HEK293 (cell line): ENCODE results near the gene PTK7.

ENCODE experiments used
- CTCF ChIA-PET: fragments of 350-600 bp; formaldehyde crosslinking; extraction: SDS; loops from one replicate; lab custom pipeline; 2021; ENCODE audit warnings: antibody characterized with exemption; lab: Yijun Ruan, JAX
- POLR2A ChIA-PET: fragments of 300-600 bp; formaldehyde crosslinking; extraction: SDS; loops from one replicate; lab custom pipeline; 2020; ENCODE audit warnings: antibody characterized with exemption, inconsistent platforms; lab: Yijun Ruan, JAX
- H3K27ac ChIP-seq: fragments of 200-500 bp; sonication (Bioruptor generic); 2 replicates; pipeline ENCODE4 v1.5.1; 2014; ENCODE audit warnings: low read depth, low read length, control low read depth, inconsistent platforms; ENCODE audit errors: extremely low read depth
- H3K36me3 ChIP-seq, 2 experiments: fragments of 200-500 bp in 1 of 2; sonication (Bioruptor generic) in 1 of 2; 1 replicate in 1 of 2; 2 replicates in 1 of 2; pipeline ENCODE4 v1.5.1; 2014 to 2017; ENCODE audit warnings: inconsistent platforms in 2 of 2, low read length in 2 of 2; ENCODE audit not compliant: control insufficient read depth in 2 of 2, insufficient read depth in 1 of 2
- H3K4me1 ChIP-seq: fragments of 200-500 bp; sonication (Bioruptor generic); 2 replicates; pipeline ENCODE4 v1.5.1; 2014; ENCODE audit warnings: mild to moderate bottlenecking, low read length, inconsistent platforms; ENCODE audit not compliant: control insufficient read depth, insufficient read depth
- H3K4me3 ChIP-seq: 2 replicates; pipeline ENCODE4 v1.5.1; 2011; ENCODE audit warnings: low read depth, mild to moderate bottlenecking, control low read depth, low read length, moderate library complexity
- H3K9me3 ChIP-seq: fragments of 200-500 bp; sonication (Bioruptor generic); 2 replicates; pipeline ENCODE4 v1.5.1; 2014; ENCODE audit warnings: low read depth, low read length, inconsistent platforms; ENCODE audit not compliant: control insufficient read depth, insufficient read depth
- HOXA7 ChIP-seq: sonication (generic); formaldehyde crosslinking; IDR thresholded peaks from 2 replicates; pipeline ENCODE4 v1.8.1; 2022; ENCODE audit warnings: missing genetic modification reagents, borderline replicate concordance
- INSM2 ChIP-seq: fragments of 450-650 bp; formaldehyde crosslinking; IDR thresholded peaks from 2 replicates; pipeline ENCODE4 v1.5.1; 2016; ENCODE audit warnings: missing biosample characterization, missing genetic modification characterization
- KLF8 ChIP-seq: fragments of 450-650 bp; formaldehyde crosslinking; IDR thresholded peaks from 2 replicates; pipeline ENCODE4 v1.5.1; 2016; ENCODE audit warnings: missing biosample characterization, missing genetic modification characterization
- REPIN1 ChIP-seq: fragments of 450-650 bp; formaldehyde crosslinking; IDR thresholded peaks from 2 replicates; pipeline ENCODE4 v1.5.1; 2017; ENCODE audit warnings: missing biosample characterization, missing genetic modification characterization, low read depth
- SETDB1 ChIP-seq: IDR thresholded peaks from one replicate; pipeline ENCODE4 v1.6.1; 2017; ENCODE audit warnings: mild to moderate bottlenecking, low read length, moderate library complexity, mixed read lengths; ENCODE audit not compliant: insufficient read length
- SP3 ChIP-seq: fragments of 450-650 bp; formaldehyde crosslinking; IDR thresholded peaks from 2 replicates; pipeline ENCODE4 v1.5.1; 2016; ENCODE audit warnings: missing biosample characterization, missing genetic modification characterization
- SP7 ChIP-seq: fragments of 450-650 bp; formaldehyde crosslinking; IDR thresholded peaks from 2 replicates; pipeline ENCODE4 v1.5.1; 2016; ENCODE audit warnings: missing biosample characterization, missing genetic modification characterization
- ZBTB26 ChIP-seq: fragments of 450-650 bp; formaldehyde crosslinking; optimal IDR thresholded peaks from 2 replicates; pipeline ENCODE3; 2016; ENCODE audit warnings: missing biosample characterization, mild to moderate bottlenecking, missing genetic modification characterization
- ZBTB44 ChIP-seq: fragments of 450-650 bp; IDR thresholded peaks from 2 replicates; pipeline ENCODE4 v1.5.1; 2018; ENCODE audit warnings: missing biosample characterization, mild to moderate bottlenecking, missing genetic modification characterization
- ZBTB8A ChIP-seq: fragments of 450-650 bp; formaldehyde crosslinking; IDR thresholded peaks from 2 replicates; pipeline ENCODE4 v1.5.1; 2016; ENCODE audit warnings: missing biosample characterization, missing genetic modification characterization
- ZFP69B ChIP-seq: fragments of 450-650 bp; formaldehyde crosslinking; IDR thresholded peaks from 2 replicates; pipeline ENCODE4 v1.5.1; 2016; ENCODE audit warnings: missing biosample characterization, missing genetic modification characterization
- ZIC2 ChIP-seq: fragments of 450-650 bp; formaldehyde crosslinking; IDR thresholded peaks from 2 replicates; pipeline ENCODE4 v1.5.1; 2016; ENCODE audit warnings: missing biosample characterization, missing genetic modification characterization
- ZNF157 ChIP-seq: fragments of 450-650 bp; formaldehyde crosslinking; IDR thresholded peaks from 2 replicates; pipeline ENCODE4 v1.5.1; 2016; ENCODE audit warnings: missing biosample characterization, missing genetic modification characterization
- ZNF214 ChIP-seq: fragments of 450-650 bp; formaldehyde crosslinking; IDR thresholded peaks from 2 replicates; pipeline ENCODE4 v1.5.1; 2017; ENCODE audit warnings: missing biosample characterization, mild to moderate bottlenecking, missing genetic modification characterization, borderline replicate concordance
- ZNF37A ChIP-seq: fragments of 450-650 bp; IDR thresholded peaks from 2 replicates; pipeline ENCODE4 v1.5.1; 2018; ENCODE audit warnings: missing biosample characterization, missing genetic modification characterization
- ZNF449 ChIP-seq: fragments of 450-650 bp; formaldehyde crosslinking; IDR thresholded peaks from 2 replicates; pipeline ENCODE4 v1.5.1; 2017; ENCODE audit warnings: missing biosample characterization, mild to moderate bottlenecking, missing genetic modification characterization, moderate library complexity
- ZNF518A ChIP-seq: fragments of 450-650 bp; formaldehyde crosslinking; conservative IDR thresholded peaks from 2 replicates; pipeline ENCODE4 v1.5.1; 2016; ENCODE audit warnings: low read depth, missing biosample characterization, missing genetic modification characterization
- ZNF629 ChIP-seq: fragments of 450-650 bp; formaldehyde crosslinking; IDR thresholded peaks from 2 replicates; pipeline ENCODE4 v1.5.1; 2017; ENCODE audit warnings: missing biosample characterization, missing genetic modification characterization
- ZNF837 ChIP-seq: fragments of 450-650 bp; formaldehyde crosslinking; IDR thresholded peaks from 2 replicates; pipeline ENCODE4 v1.5.1; 2016; ENCODE audit warnings: missing biosample characterization, missing genetic modification characterization
- ZSCAN18 ChIP-seq: fragments of 450-650 bp; formaldehyde crosslinking; IDR thresholded peaks from 2 replicates; pipeline ENCODE4 v1.5.1; 2016; ENCODE audit warnings: missing biosample characterization, missing genetic modification characterization

PTK7 gene

GRCh38 chr6:43075670-43076463, at the start of gene PTK7 (continued):
- TF ChIP-seq ZBTB26 (tag by site-specific recombination), result no peak
- TF ChIP-seq SP3 (tag by site-specific recombination), result peak; percentile 78
- TF ChIP-seq INSM2, result no peak
- no peak for TF ChIP-seq ZNF37A (tag by site-specific recombination)
- TF ChIP-seq ZFP69B, result peak; percentile 92
- no peak for TF ChIP-seq ZNF449 (tag by site-specific recombination)
- no peak for TF ChIP-seq ZNF518A (tag by site-specific recombination)
- no peak for TF ChIP-seq ZNF837
- TF ChIP-seq ZNF629 (tag by site-specific recombination), result no peak
- TF ChIP-seq KLF8 (tag by site-specific recombination), result no peak
- TF ChIP-seq SETDB1, result no peak
- TF ChIP-seq ZBTB8A (tag by site-specific recombination), result peak; percentile 54; the same call in 1 of the 2 replicates

- no peaks in the 10 kb centered on the region for H3K4me1 ChIP-seq
- POLR2A ChIA-PET, result interaction anchor here (1.1 to 9.2 kb wide), 4 partner anchors 9 to 27 kb away, joined by 3 to 66 read pairs (median 12); partner anchors contain the start of genes CUL7, KLHDC3 and MEA1
- H3K4me3 ChIP-seq, result no peak overlapping the region
- CTCF ChIA-PET, result interaction anchor here (0.6 to 1.2 kb wide), 6 partner anchors 10 to 1052 kb away, joined by 3 to 5 read pairs (median 3); no protein-coding TSS in a partner anchor
- no peaks in the 10 kb centered on the region for H3K9me3 ChIP-seq
- H3K27ac ChIP-seq, result no peak overlapping the region
- H3K36me3 ChIP-seq, result peaks cover 69 to 73% of the 10 kb centered on the region in 2 experiments
- no peak for TF ChIP-seq SP7 (tag by site-specific recombination)
- TF ChIP-seq ZIC2, result no peak
- TF ChIP-seq REPIN1 (tag by site-specific recombination), result no peak
- no peak for TF ChIP-seq ZSCAN18 (tag by site-specific recombination)
- no peak for TF ChIP-seq ZNF157
- no peak for TF ChIP-seq ZBTB44 (tag by site-specific recombination)
- TF ChIP-seq HOXA7 (CRISPR knock-in tag), result no peak
- no peak for TF ChIP-seq ZNF214 (tag by site-specific recombination)
These were observed 49.7 kb upstream of the PTK7 start for GRCh38 chr6:43026365-43026764.
